AG04449 (cell line): ENCODE results near the gene HOMER2.
"Not testable (repeated sequence)": the region's sequence is repeated elsewhere in the genome, so short reads cannot be mapped to it uniquely, and the experiment has no call there.

Experiments used
- CTCF ChIA-PET: fragments of 350-600 bp; formaldehyde crosslinking; extraction: SDS; loops from one replicate; lab custom pipeline; 2021; ENCODE audit warnings: antibody characterized with exemption; lab: Yijun Ruan, JAX
- POLR2A ChIA-PET: fragments of 400-600, 350-600 bp; formaldehyde crosslinking; extraction: SDS; loops from one replicate; lab custom pipeline; 2020; ENCODE audit warnings: antibody characterized with exemption, inconsistent platforms; lab: Yijun Ruan, JAX
- DNase-seq: peaks from one replicate; pipeline ENCODE4 v3.0.0-alpha.2; 2010; ENCODE audit warnings: low read depth, low spot score
- H3K4me3 ChIP-seq: 2 replicates; pipeline ENCODE4 v1.5.1; 2011; ENCODE audit warnings: low read depth, mild to moderate bottlenecking, control low read depth, low read length
- CTCF ChIP-seq: IDR thresholded peaks from one replicate; pipeline ENCODE4 v1.5.1; 2011; ENCODE audit warnings: mild to moderate bottlenecking, moderate library complexity, low read length, control low read depth, inconsistent platforms; ENCODE audit not compliant: insufficient read depth; ENCODE audit errors: missing control alignments

Gene HOMER2

GRCh38 chr15:82952158-82953081 is at the start of gene HOMER2:
TSS of gene HOMER2 (minus strand) at chr15:82952720. CDS start at chr15:82952535, 185 bp downstream.
- ChIA-PET POLR2A (no interaction called here), CTCF (no interaction called here)
- TF ChIP-seq CTCF = no peak
- H3K4me3 ChIP-seq = peak within 1 kb of the TSS; percentile 48
- DNase-seq = no peak

GRCh38 chr15:83000672-83001031 is 48.1 kb upstream of the HOMER2 start:
- ChIA-PET CTCF (interaction anchor here (0.8 to 6.8 kb wide), 25 partner anchors 11 to 473 kb away, joined by 3 to 79 read pairs (median 5); partner anchors contain the start of genes C15orf40, RAMAC and RPS17), POLR2A (interaction anchor here (1.3 kb wide), 1 partner anchor 465 kb away, joined by 3 read pairs; no protein-coding TSS in a partner anchor)
- not testable (repeated sequence) for DNase-seq, H3K4me3 ChIP-seq

- DNase-seq = no peak
- peak; percentile 25 for TF ChIP-seq CTCF
- peak overlapping the region; percentile 39 for H3K4me3 ChIP-seq
- POLR2A ChIA-PET = interaction anchor here (1.0 to 1.3 kb wide), 2 partner anchors 460 to 464 kb away, joined by 3 to 6 read pairs; partner anchors contain the start of gene RPS17
- CTCF ChIA-PET = interaction anchor here (0.7 to 6.8 kb wide), 31 partner anchors 10 to 472 kb away, joined by 3 to 79 read pairs (median 4); partner anchors contain the start of genes C15orf40, RAMAC and RPS17
Measured at GRCh38 chr15:82999905-83000671, 47.6 kb upstream of the HOMER2 start.

- no peak for TF ChIP-seq CTCF
- no peak overlapping the region for H3K4me3 ChIP-seq
- CTCF ChIA-PET = interaction anchor here (0.7 to 6.8 kb wide), 22 partner anchors 9 to 471 kb away, joined by 3 to 79 read pairs (median 4); partner anchors contain the start of genes C15orf40, RAMAC and RPS17
- POLR2A ChIA-PET = interaction anchor here (1.0 to 1.3 kb wide), 2 partner anchors 459 to 464 kb away, joined by 3 to 6 read pairs; partner anchors contain the start of gene RPS17
- no peak for DNase-seq
Measured at GRCh38 chr15:82999426-82999825, 46.9 kb upstream of the HOMER2 start.

GRCh38 chr15:82995938-82996337 is 43.4 kb upstream of the HOMER2 start:
- no peak for DNase-seq
- ChIA-PET POLR2A (no interaction called here), CTCF (interaction anchor here (0.8 to 1.7 kb wide), 6 partner anchors 10 to 465 kb away, joined by 3 to 7 read pairs (median 4); partner anchors contain the start of genes C15orf40 and RAMAC)
- H3K4me3 ChIP-seq = no peak overlapping the region
- no peak for TF ChIP-seq CTCF

GRCh38 chr15:82995076-82995475 is 42.6 kb upstream of the HOMER2 start:
- H3K4me3 ChIP-seq = no peak overlapping the region
- ChIA-PET CTCF (interaction anchor here (0.8 to 3.5 kb wide), 7 partner anchors 9 to 465 kb away, joined by 3 to 14 read pairs (median 3); partner anchors contain the start of genes C15orf40 and RAMAC), POLR2A (no interaction called here)
- DNase-seq = no peak
- TF ChIP-seq CTCF = no peak
